Stimulated activated naive CD4-positive, alpha-beta T cell (primary cell): ENCODE data around the gene TSPAN4.
A peak's percentile ranks its signal among the peaks of the same experiment; 100 is the strongest.

ENCODE experiments used
- DNase-seq, 6 experiments: peaks; one replicate each; lab custom pipeline; 2025; lab: John Stamatoyannopoulos, UW

The TSPAN4 gene

DNA sequence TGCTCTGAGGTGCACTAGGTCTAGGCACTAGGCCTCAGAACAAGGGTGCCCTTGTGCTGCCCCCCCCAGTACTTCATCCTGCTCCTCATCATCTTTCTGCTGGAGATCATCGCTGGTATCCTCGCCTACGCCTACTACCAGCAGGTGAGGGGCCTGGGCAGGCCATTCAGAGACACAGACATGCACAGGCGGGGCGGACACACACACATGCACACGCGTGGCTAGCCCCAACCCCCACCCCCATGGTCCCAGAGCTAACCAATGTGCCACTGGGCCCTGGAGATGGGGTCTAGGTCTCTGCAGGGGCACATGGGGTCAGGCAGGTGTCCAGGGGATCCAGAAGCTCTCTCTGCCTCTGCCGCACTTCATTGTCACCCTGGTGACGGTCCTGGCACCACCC, 6.0 kb upstream of the TSPAN4 start:
- no peak for DNase-seq

DNA sequence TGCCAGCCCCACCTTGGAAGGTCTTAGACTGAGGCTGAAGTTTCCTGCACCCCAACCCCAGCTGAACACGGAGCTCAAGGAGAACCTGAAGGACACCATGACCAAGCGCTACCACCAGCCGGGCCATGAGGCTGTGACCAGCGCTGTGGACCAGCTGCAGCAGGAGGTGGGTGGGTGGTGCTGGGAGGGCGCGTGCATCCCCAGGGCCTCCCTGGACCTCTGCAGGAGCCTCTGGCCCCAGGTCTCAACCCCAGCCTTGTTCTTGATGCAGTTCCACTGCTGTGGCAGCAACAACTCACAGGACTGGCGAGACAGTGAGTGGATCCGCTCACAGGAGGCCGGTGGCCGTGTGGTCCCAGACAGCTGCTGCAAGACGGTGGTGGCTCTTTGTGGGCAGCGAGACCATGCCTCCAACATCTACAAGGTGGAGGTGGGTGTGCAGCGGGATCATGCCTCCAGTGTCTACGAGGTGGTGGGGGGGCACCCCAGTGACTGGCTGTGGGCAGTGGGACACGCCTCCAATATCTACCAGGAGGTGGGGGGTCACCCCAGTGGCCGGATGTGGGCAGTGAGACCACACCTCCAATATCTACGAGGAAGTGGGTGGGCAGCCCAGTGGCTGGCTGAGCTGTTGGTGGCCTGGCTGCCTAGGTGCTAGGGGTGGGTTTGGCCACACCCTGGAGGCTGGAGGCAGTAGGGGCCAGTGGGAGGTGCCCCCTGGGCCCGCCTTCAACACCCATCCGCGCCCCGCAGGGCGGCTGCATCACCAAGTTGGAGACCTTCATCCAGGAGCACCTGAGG, 5.3 kb upstream of the TSPAN4 start:
- DNase-seq = no peak

DNA sequence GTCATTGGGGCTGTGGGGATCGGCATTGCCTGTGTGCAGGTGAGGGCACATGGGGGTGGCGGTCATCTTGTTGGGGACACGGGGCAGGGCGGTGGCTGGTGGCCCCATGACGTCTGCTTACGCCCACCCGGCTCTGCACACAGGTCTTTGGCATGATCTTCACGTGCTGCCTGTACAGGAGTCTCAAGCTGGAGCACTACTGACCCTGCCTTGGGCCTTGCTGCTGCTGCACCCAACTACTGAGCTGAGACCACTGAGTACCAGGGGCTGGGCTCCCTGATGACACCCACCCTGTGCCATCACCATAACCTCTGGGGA, 4.7 kb upstream of the TSPAN4 start:
- no peak for DNase-seq

DNA sequence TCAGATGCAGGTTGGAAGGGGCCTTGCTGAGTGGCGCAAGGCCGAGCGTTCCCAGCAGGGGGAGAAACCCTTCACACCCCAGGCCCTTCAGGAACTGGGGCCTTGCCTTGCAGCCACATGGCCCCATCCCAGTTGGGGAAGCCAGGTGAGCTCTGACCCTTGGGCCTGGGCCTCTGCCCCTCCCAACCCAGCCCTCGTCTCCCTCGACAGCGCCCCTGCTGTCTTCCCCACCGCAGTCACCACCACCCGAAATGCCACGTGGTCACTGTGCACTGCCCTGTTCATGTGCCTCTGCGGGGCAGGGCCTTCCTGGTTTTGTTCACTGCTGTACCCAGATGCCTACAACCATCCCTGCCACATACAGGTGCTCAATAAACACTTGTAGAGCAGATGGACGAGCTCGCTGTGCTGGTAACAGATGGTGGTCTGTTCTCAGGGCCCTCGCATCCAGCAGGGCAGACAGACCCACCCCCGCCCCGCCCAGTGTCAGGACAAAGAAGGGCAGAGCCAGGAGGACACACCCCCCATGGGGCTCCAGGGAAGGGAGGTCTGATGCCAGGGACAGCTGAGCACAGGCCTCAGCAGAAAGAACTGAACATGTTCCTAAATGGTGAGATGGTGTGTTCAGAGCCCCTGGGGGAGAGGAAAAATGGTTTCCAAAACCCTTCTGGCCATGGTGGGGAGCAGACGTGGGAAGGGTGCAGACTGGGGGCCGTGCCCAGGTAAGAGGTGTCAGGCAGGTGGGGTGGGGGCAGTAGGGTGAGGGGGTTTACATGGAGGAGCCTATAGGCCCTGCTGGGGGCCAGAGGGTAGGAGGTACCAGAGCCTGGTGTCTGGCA, 4.0 kb upstream of the TSPAN4 start:
- no peak for DNase-seq

DNA sequence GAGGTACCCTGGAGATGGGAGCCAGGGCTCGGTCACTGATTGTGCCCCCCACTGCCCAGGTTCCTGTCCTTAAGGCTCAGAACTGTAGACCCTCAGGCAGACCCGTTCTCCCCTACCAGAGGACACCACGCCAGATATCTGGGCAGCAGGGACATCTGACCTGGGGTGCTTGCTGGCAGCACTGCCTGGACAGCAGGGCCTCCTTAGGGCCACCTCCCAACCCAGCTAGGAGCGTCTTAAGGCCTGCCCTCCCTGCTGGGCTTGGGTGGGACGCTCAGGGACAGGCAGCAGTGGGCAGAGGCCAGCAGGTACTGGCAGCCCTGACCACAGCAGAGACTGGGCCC, 3.4 kb upstream of the TSPAN4 start:
- no peak for DNase-seq

DNA sequence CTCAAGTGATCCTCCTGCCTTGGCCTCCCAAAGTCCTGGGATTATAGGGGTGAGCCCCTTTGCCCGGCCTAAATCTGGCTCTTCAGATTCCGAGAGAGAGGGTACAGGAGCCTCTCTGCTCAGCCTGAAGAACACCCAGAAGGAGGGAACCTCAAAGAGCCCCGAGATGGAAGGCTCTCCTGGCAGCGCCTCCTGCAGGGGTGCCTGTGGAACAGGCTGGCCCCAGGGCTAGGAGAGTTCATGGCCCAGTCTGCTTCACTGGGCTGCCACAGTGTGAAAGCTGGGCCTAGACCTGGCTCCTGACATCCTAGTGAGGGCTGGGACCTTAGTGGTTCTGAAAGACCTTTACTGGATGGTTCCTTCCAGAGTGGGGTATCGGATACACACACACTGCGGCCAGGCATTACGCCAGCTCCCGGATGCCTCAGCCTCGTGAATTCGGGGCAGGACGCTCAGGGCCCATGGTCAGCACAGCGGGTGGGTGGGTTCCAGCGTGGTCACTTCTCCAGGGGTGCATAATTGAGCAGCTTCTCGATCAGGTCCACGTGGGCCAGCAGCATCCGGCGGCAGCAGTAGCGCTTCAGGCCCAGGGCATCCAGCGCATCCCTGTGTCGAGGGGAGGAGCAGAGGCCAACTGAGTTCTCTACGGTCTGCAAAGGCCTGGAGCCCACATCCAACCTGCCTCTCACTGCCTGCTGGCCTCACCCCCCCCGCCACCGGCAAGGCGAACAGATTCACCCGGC, 2.6 kb upstream of the TSPAN4 start:
- no peak for DNase-seq

DNA sequence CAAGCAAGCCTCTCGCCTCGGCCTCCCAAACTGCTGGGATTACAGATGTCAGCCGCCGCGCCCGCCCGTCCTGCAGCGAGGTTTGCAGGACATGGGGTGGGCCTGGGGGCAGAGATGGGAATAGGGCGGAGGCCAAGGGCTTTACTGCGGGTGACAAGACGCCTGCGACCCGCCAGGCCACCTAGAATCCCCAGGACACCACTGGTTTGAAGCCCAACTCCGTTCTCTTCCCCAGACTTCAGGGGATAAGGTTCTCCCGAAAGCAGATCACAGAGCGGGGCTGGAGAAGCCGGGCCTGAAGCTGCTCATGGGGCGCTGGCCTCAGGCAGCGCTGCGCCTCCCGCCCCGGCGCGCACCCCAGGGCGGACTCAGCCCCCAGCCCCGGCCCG, 677 bp upstream of the TSPAN4 start:
- DNase-seq = no peak

DNA sequence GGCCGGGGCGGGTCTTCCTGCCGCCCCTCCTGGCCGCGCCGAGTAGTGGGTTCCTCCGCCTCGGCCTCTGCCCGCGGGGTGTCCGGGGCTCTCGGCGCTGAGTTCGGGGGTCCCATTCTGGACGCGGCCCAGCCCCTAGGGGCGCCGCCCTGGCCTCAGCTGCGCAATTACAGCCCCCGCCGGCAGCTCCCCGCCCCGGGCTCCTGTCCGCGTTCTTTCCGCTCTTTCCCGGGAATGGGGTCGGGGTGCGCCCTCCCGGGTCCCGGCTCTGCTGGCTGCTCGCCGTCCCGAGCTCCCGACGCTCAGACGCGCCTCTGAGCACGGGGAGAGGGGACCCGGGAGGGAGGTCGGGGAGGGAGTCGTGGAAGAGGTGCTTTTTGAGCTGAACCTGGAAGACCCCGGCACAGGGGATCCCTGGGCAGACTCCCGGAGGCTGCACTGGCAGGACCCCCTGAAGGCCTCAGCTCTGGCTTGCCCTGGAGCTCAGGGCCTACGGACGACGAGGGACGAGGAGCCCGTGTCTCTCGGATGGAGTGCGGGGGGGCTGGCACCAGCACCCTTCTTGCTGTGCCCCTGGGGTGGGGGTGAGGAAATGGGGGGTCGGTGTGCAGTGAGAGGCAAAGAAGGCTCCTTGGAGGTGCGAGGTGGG, 558 bp downstream of the TSPAN4 start:
- no peak for DNase-seq

DNA sequence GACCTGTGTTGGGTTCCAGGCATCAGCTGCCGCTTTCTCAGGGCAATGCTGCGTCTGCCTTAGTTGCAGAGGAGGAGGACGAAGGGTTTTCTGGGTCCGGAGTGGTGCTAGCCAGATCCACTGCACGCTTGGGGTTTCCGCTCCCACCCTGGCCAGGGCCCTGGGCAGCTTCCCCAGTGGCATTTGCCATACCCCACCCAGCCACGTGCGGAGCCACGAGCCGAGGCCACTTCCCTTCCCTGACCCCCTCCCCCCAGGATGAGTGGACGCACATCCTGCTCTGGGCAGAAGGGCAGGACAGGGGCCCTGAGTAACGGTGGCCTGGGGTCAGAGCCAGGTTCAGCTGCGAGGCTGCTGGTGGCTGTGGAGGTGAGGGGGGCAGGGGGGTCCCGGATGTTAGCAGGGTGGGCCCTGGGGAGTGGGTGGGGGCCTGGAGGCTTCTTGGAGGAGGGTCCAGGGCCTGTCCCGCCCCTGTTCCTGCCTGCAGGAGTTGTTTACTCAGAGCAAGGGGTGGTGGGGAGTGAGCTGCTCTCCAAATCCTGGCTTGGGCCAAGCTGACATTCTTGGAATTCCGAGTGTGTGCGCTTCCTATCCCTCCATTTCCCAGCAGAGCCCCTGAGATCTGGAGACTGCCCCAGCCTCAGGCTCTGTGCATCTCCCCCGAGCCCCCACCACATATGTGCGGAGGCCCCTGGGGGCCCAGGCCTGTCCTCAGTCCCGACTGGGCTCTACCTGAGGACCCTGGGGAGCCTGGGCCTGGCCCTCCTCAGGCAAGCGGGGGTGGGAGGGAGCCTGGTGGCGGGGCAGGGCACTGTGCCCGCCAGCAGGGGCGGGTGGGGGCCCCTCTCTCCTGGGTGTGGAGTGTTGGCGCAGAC, 1.4 kb downstream of the TSPAN4 start:
- no peak for DNase-seq

DNA sequence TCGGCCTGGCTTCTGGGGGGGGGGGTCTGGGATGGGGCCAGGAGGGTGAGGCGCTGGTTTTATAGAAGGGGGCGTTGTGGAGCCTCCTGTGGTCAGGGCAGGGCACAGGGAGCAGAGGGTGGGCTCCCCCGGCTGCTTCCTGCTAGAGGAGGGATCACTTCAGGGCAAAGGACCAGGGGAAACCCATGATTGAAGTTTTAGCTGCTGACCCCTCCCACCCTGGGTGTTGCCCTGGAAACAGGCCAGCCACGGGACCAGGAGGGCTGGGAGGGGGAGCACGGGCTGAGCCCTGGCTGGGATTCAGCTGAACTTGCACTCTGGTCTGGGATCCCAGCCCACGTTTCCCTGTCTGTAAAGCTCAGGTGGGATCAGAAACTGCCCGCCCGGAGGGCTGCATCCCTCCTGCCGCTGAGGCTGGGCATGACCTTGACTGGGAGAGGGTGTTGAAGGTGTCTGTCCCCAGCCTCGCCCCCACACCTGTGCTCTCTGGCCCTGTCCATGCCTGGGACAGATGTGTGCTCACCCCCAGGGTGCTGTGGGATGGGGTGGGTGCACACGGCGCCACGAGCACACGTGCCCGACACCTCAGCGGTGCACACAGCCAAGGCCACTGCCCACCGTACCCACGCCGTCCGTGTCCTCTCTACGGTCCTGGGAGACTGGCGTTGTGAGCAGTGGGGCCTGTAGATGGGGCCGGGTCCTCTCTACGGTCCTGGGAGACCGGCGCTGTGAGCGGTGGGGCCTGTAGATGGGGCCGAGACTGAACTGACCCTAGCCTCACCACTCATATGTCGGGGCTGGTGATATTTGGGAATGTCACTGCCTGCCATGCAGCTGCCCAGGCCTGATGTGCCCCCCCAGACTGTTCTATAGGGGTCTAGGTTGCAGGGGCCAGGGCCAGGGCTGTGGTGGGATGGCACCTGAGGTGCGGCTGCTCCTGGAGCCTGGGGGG, 2.3 kb downstream of the TSPAN4 start:
- DNase-seq = no peak

DNA sequence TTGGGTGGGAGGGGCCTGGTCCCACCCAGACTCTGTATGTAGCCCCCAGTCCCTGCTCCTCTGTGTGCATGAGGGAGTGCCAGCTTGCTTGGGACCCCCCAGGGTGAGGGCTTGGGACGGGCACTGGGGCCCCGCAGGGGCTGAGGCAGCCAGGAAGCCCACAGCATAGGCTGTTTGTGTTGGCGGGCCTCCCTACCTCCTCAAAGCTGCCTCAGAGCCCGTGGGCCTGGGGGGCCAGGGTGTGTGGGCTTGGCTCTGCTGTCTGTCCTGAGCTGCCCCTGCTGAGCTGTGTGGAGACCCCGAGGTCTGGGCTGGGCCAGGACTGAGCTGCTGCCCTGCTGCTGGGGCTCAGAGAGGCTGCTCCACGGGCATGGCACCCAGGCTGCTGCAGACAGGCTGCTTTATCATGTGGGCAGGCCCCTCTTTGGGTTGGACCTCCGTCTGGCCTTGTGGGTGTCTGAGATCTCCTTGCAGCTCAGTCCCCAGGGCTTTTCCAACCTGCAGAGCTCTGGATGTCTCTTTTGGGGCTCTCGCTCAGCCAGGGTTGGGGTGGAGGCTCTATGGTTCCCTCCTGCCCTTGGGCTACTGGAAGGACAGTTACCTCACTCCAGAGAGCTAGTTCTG, 3.3 kb downstream of the TSPAN4 start:
- DNase-seq = no peak

DNA sequence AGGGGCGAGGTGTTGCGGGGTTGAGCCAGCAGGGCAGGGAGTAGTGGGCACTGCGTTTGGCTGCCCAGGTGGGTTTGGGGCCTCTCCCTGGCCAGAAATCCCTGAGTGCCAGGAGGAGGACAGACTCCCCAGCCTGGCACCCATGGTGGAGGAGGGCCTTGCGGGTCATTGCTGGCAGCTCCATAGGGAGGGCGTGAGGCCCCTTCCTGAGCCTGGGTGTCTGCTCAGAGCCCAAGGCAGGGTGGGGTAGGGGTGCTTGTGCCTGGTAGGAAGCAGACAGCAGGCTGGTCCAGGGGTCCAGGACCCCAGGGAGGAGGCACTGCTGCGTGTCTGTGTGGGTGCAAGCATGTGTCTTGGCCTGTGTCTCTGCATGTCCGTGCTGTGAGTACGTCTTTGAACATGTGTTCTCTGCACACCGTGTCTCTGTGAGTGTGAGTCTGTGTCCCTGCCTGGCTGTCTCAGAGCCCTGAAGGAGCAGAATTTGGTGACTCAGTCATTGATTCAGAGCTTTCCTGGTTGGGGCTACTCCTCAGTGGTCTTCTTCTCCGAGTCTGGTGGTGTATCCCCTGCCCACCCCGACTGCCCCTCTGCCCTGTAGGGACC, 3.9 kb downstream of the TSPAN4 start:
- DNase-seq = no peak

DNA sequence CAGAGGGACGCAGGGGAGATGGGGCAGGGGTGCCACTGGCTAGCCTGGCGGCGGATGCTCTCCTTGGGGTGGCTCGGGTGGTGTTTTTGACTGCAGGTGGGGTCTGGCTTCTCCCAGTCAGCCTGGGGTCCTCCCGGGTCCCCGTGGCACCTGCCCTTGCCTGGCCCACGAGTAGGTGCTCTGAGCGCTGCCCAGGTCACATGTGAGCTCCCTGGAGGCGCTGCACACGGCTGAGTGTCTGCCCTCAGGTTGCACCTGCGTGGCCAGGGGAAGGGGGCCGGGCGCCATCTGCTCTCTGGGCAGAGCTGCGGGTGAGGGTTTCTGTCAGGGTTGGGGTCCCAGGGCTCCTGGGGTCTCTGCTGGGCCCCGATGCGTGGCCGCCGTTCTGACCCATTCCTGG, 5.2 kb downstream of the TSPAN4 start:
- no peak for DNase-seq

DNA sequence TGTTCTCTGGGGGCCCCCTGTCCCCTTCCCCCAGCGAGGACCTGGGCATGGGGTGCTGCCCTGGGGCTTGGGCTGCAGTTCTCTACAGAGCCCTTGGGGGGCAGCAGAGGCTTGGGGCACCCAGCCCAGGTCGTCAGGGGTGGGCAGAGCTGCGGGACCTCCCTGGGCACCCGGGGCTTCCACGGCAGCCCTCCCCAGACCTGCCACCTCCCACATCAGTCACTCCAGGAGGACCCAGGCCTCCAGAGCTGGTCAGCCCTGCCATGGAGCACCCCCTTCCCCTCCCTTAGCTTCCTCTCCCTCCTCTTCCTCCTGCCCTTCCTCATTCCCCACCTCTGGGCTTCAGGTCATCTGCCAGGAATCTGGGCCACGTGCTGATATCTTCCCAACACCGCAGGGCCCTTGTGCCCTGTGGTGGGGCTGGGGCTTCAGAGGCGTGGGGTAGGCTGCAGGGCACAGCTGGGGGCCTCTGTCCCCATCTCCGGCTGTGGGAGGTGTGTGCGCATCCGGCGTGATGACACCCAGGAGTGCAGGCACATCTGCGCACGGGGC, 5.8 kb downstream of the TSPAN4 start:
- DNase-seq = peak in 5 of 6 experiments; percentile 25 to 67 (median 59)

DNA sequence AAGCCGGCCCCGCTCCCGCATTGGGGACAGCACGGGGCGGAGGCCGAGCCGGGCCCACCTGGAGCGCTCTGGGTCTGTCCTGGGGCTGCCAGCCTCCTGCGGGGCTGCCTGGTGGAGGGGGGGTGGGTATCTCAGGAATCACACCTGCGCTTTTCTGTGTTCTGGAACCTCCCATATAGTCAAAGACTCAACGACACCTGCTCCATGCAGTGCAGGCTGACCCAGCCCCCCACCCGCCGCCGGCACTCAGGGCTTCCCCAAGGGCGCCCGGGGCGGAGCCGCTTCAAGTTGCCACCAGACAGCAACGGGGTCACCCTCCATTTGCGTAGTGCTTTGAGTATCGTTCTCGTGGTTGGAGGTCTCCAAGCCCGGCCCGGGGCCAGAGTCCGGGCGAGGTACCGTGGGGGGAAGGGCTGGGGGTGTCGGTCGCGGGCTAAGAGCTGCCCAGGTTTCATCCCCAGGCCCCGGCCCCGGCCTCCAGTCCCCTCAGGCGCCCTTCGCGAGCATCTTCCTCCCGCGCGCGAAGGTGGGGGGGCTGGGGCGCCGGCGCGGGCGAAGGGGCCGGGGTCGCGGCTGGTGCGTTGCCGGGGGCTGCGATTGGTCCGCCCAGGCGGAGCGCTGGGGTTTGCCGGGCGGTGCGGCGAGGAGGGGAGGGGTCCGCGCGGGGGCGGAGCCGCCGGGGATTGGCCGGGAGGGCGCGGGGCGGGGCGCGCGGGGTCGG, 6.6 kb downstream of the TSPAN4 start:
- peak in 2 of 6 experiments; percentile 36 to 46 for DNase-seq

DNA sequence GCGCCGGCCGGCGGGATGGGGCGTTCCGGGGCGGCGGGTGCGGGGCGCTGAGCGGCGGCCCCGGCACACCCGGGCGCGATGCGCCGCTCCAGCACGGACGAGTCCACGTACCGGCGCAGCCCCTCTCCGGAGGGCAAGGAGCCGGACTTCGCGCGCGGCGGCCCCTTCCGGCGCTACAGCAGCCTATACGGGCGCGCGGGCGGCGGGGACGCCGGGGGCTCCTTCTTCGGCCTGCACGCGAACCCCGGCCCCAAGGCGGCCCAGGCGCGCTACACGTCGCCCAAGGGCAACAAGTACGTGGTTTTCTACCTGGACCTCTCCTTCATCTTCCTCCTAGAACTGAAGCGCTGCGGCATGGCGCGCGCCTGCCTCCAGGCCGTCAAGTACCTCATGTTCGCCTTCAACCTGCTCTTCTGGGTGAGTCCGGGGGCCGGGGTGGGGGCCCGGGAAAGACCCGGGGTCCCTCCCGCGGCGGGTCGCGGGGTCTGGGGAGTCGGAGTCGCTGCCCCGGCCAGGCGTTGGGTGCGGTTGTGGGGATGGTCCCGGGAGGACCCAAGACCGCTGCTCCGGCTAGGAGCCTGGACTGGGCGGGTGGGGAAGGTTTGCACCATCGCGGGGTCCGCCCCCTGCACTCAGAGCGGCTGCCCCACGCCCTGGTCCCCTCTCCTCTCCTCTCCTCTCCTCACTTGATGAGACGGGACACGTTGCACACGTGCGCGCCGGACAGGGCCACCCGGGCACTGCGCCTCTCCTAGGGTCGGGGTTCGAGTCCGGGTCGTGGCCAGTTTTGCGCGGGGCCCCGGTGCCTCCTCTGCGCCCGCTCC, 7.5 kb downstream of the TSPAN4 start:
- DNase-seq = no peak
